ENCODE data around the gene EAF2.

Gene EAF2

GRCh38 chr3:121839962-121840361 lies 5.0 kb downstream of the EAF2 start:
- 0 out of 2 replicates have a peak, but pooled peaks cover 3% of the 10 kb centered on the region for H4K20me1 ChIP-seq (ENCODE audit: control insufficient read depth, insufficient read depth, low read depth, low read length)
- no peaks in the 10 kb centered on the region for H3K9me3 ChIP-seq (ENCODE audit: control insufficient read depth, insufficient read depth, low read length)
- H3K4me2 ChIP-seq (ENCODE audit: low read length): no peak overlapping the region
- H3K27ac ChIP-seq (ENCODE audit: low read depth, low read length): no peak overlapping the region
- peaks cover 3% of the 10 kb centered on the region for H3F3A ChIP-seq (ENCODE audit: control insufficient read depth, insufficient read depth)
- TF ChIP-seq CTCF (IDR thresholded peaks at IDR 0.05; ENCODE audit: low read depth, low read length, poor library complexity, severe bottlenecking): no peak
- no peak for TF ChIP-seq EZH2phosphoT487 (IDR thresholded peaks at IDR 0.05; ENCODE audit: borderline replicate concordance, low read length)
- H3K79me2 ChIP-seq (ENCODE audit: control insufficient read depth, low read length): peaks cover 94% of the 10 kb centered on the region
- H3K9me2 ChIP-seq (replicated peaks; ENCODE audit: control insufficient read depth, low read length): no peaks in the 10 kb centered on the region
- H3K36me3 ChIP-seq (ENCODE audit: control insufficient read depth, low read length): peaks cover 70% of the 10 kb centered on the region
- H3K27me3 ChIP-seq (ENCODE audit: control insufficient read depth, low read length): no peaks in the 10 kb centered on the region
- H3K4me3 ChIP-seq (ENCODE audit: low read length): no peak overlapping the region
- peaks cover 23% of the 10 kb centered on the region for H3K4me1 ChIP-seq (ENCODE audit: control insufficient read depth, low read length)

GRCh38 chr3:121844892-121845291 lies 9.9 kb downstream of the EAF2 start:
- no peaks in the 10 kb centered on the region for H3K27me3 ChIP-seq (ENCODE audit: control insufficient read depth, low read length)
- H4K20me1 ChIP-seq (ENCODE audit: control insufficient read depth, insufficient read depth, low read depth, low read length): 0 out of 2 replicates have a peak, but pooled peaks cover 3% of the 10 kb centered on the region
- H3K4me3 ChIP-seq (ENCODE audit: low read length): no peak overlapping the region
- no peak overlapping the region for H3K27ac ChIP-seq (ENCODE audit: low read depth, low read length)
- H3K9me3 ChIP-seq (ENCODE audit: control insufficient read depth, insufficient read depth, low read length): no peaks in the 10 kb centered on the region
- peaks cover 71% of the 10 kb centered on the region for H3K36me3 ChIP-seq (ENCODE audit: control insufficient read depth, low read length)
- TF ChIP-seq EZH2phosphoT487 (IDR thresholded peaks at IDR 0.05; ENCODE audit: borderline replicate concordance, low read length): no peak
- no peak for TF ChIP-seq CTCF (IDR thresholded peaks at IDR 0.05; ENCODE audit: low read depth, low read length, poor library complexity, severe bottlenecking)
- H3K4me1 ChIP-seq (ENCODE audit: control insufficient read depth, low read length): 0 out of 2 replicates have a peak, but pooled peaks cover 3% of the 10 kb centered on the region
- no peaks in the 10 kb centered on the region for H3K9me2 ChIP-seq (replicated peaks; ENCODE audit: control insufficient read depth, low read length)
- H3K4me2 ChIP-seq (ENCODE audit: low read length): no peak overlapping the region
- H3K79me2 ChIP-seq (ENCODE audit: control insufficient read depth, low read length): peaks cover 91% of the 10 kb centered on the region
- H3F3A ChIP-seq (ENCODE audit: control insufficient read depth, insufficient read depth): peaks cover 3% of the 10 kb centered on the region

GRCh38 chr3:121852256-121852655 lies 17.2 kb downstream of the EAF2 start:
- H3K4me3 ChIP-seq (ENCODE audit: low read length): no peak overlapping the region
- H3K4me1 ChIP-seq (ENCODE audit: control insufficient read depth, low read length): no peaks in the 10 kb centered on the region
- H3K79me2 ChIP-seq (ENCODE audit: control insufficient read depth, low read length): peaks cover 91% of the 10 kb centered on the region
- H3K9me3 ChIP-seq (ENCODE audit: control insufficient read depth, insufficient read depth, low read length): no peaks in the 10 kb centered on the region
- no peak overlapping the region for H3K27ac ChIP-seq (ENCODE audit: low read depth, low read length)
- H4K20me1 ChIP-seq (ENCODE audit: control insufficient read depth, insufficient read depth, low read depth, low read length): no peaks in the 10 kb centered on the region
- no peaks in the 10 kb centered on the region for H3K27me3 ChIP-seq (ENCODE audit: control insufficient read depth, low read length)
- peaks cover 88% of the 10 kb centered on the region for H3K36me3 ChIP-seq (ENCODE audit: control insufficient read depth, low read length)
- no peaks in the 10 kb centered on the region; the same call in 1 of the 2 replicates for H3F3A ChIP-seq (ENCODE audit: control insufficient read depth, insufficient read depth)
- no peaks in the 10 kb centered on the region for H3K9me2 ChIP-seq (replicated peaks; ENCODE audit: control insufficient read depth, low read length)
- no peak for TF ChIP-seq EZH2phosphoT487 (IDR thresholded peaks at IDR 0.05; ENCODE audit: borderline replicate concordance, low read length)
- no peak for TF ChIP-seq CTCF (IDR thresholded peaks at IDR 0.05; ENCODE audit: low read depth, low read length, poor library complexity, severe bottlenecking)
- no peak overlapping the region for H3K4me2 ChIP-seq (ENCODE audit: low read length)

Data from DOHH2 (cell line).